ENCODE measurements around the gene POU3F2.

Gene POU3F2

GRCh38 chr6:98871821-98872220, 37.4 kb downstream of the POU3F2 start:
- TF ChIP-seq JUND (IDR thresholded peaks at IDR 0.05; ENCODE audit: low read depth): no peak
- no peak for DNase-seq (ENCODE audit: low read depth in 1 of 2, low spot score in 1 of 2)
- in situ Hi-C loops (cut with HindIII; ENCODE audit: low pct_unique_long_range_greater_than_20kb, low sequenced_read_pairs): no loop called here

DNA sequence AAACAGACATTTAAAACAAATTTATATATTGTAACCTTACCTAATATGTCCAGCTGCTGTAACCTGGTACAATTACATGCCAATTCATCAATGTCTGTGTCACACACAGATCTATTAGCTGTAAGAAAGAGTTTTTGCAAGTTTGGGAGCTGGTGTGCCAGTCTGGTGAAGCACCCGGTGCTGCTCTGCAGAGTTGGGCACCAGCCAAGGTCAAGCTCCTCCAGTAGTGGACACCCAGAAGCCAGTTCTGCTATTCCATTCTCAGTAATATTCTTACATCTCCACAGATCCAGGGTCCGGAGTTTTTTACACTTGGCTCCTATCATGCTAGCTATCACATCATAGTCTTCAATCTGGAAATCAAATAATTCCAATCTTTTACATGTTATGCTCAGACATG, 41.0 kb downstream of the POU3F2 start:
- TF ChIP-seq JUND (IDR thresholded peaks at IDR 0.05; ENCODE audit: low read depth): no peak
- DNase-seq (ENCODE audit: low read depth in 1 of 2, low spot score in 1 of 2): no peak
- in situ Hi-C loops (cut with HindIII; ENCODE audit: low pct_unique_long_range_greater_than_20kb, low sequenced_read_pairs): no loop called here

GRCh38 chr6:98877250-98877649, 42.9 kb downstream of the POU3F2 start:
- no peak for DNase-seq (ENCODE audit: low read depth in 1 of 2, low spot score in 1 of 2)
- TF ChIP-seq JUND (IDR thresholded peaks at IDR 0.05; ENCODE audit: low read depth): no peak
- in situ Hi-C loops (cut with HindIII; ENCODE audit: low pct_unique_long_range_greater_than_20kb, low sequenced_read_pairs): no loop called here

GRCh38 chr6:98880486-98880885, 46.1 kb downstream of the POU3F2 start:
- TF ChIP-seq JUND (IDR thresholded peaks at IDR 0.05; ENCODE audit: low read depth): no peak
- no peak for DNase-seq (ENCODE audit: low read depth in 1 of 2, low spot score in 1 of 2)
- in situ Hi-C loops (cut with HindIII; ENCODE audit: low pct_unique_long_range_greater_than_20kb, low sequenced_read_pairs): no loop called here

DNA sequence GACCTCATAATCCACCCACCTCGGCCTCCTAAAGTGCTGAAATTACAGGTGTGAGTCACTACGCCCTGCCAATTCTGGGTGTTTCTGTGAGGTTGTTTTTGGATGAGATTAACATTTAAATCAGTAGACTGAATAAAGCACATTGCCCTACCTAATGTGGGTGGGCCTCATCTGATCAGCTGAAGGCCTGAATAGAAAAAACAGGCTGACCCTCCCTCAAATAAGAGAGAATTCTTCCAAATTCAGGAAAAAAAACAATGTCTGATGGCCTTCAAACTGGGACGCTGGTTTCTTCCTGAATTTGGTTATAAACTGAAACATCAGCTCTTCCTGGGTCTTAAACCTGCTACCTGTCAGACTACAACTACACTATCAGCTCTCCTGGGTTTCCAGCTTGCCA, 51.0 kb downstream of the POU3F2 start:
- no peak for DNase-seq (ENCODE audit: low read depth in 1 of 2, low spot score in 1 of 2)
- no peak for TF ChIP-seq JUND (IDR thresholded peaks at IDR 0.05; ENCODE audit: low read depth)
- in situ Hi-C loops (cut with HindIII; ENCODE audit: low pct_unique_long_range_greater_than_20kb, low sequenced_read_pairs): no loop called here

DNA sequence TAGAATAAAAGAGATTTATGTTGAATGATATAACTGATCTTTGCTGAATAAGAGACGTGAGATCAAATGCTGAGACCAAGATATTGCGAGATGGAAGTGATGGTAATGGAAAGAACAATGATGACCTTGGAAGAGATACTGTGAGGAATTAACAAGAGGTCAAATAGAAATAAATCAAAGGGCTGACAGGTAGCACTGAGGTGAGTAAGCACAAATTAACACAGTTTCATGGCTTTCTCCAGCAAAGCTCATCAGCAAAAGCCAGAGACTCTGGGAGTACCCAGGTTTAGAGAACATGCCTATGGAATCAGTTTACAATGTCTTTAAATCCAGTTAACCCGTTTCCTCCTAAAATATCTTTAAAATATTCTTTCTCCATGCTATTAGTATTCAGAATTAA, 53.3 kb downstream of the POU3F2 start:
- in situ Hi-C loops (cut with HindIII; ENCODE audit: low pct_unique_long_range_greater_than_20kb, low sequenced_read_pairs): no loop called here
- no peak for TF ChIP-seq JUND (IDR thresholded peaks at IDR 0.05; ENCODE audit: low read depth)
- no peak for DNase-seq (ENCODE audit: low read depth in 1 of 2, low spot score in 1 of 2)
